ENCODE measurements around the gene KDM4B. TPM values are rescaled to one million over a fixed set of nuclear protein-coding genes. Genes with fewer than 3 reads are reported as not detected.

KDM4B gene
- total and polyA plus RNA-seq, 2 donors (not counting 1 experiment from before 2014, with no cell fraction given): 75.5 to 205 TPM

DNA sequence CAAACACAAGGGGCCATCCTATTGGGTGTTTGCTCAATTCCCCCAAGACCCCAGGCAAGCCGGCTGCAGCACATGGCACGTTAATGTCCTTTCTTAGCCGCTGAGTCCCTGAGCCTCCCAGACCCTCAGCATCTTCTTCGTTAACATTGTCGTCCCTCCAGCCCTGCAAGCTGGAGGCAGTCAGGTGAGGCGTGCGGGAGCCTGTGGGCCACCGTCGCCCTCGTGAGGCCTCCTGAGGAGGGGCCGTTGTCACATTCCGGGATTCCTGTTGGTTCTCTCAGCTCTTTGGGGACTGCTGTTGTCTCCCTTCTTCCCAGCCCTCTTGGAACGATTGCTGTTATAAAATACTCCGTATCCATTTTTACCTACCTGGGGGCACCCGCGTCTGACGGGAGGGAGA lies 140.6 kb downstream of the KDM4B start:
- H2AFZ ChIP-seq (ENCODE audit: insufficient read depth, low read depth, low read length, poor library complexity, severe bottlenecking): no peak overlapping the region
- no peaks in the 10 kb centered on the region for H3K79me2 ChIP-seq (ENCODE audit: control insufficient read depth, insufficient read depth, low read length)
- DNase-seq (no peak), ATAC-seq (ENCODE audit: low read depth) (no peak)
- Mint-ChIP-seq H3K27me3 (no peaks in the 10 kb centered on the region), H3K27ac (no peak overlapping the region), H3K4me3 (no peak overlapping the region), H3K9me3 (ENCODE audit: insufficient read depth) (no peaks in the 10 kb centered on the region), H3K4me1 (no peaks in the 10 kb centered on the region)
- no peak overlapping the region for H3K9ac ChIP-seq (ENCODE audit: low read length)
- ChIA-PET CTCF (no interaction called here), POLR2A (no interaction called here)
- no peak overlapping the region for H3K4me2 ChIP-seq (replicated peaks; ENCODE audit: low read depth, low read length, poor library complexity, severe bottlenecking)
- 98% methylated on average over 17 of the region's 17 CpGs for WGBS (ENCODE audit: insufficient coverage)
- intact Hi-C loops (cut with micrococcal nuclease): no loop called here
- peaks cover 0 to 20% of the 10 kb centered on the region in 2 experiments for H3K36me3 ChIP-seq (replicated peaks in 1 of 2; ENCODE audit: control extremely low read depth in 1 of 2, control insufficient read depth in 1 of 2, extremely low read depth in 1 of 2, insufficient read depth in 2 of 2, low read length in 1 of 2)
- H3K9me3 ChIP-seq (ENCODE audit: control extremely low read depth in 1 of 3, control insufficient read depth in 2 of 3, insufficient read depth in 1 of 3, low read length in 2 of 3): no peaks in the 10 kb centered on the region
- no peaks in the 10 kb centered on the region for H3K27me3 ChIP-seq (replicated peaks in 1 of 4; ENCODE audit: control extremely low read depth in 1 of 4, control insufficient read depth in 3 of 4, insufficient read depth in 4 of 4, low read length in 3 of 4)
- H4K20me1 ChIP-seq (ENCODE audit: control insufficient read depth, insufficient read depth, low read length, poor library complexity, severe bottlenecking): no peaks in the 10 kb centered on the region
- H3K4me3 ChIP-seq (ENCODE audit: control extremely low read depth in 1 of 5, extremely low read depth in 1 of 5, insufficient read depth in 1 of 5, low read depth in 2 of 5, low read length in 4 of 5): no peak overlapping the region
- TF ChIP-seq, protein P1, sequence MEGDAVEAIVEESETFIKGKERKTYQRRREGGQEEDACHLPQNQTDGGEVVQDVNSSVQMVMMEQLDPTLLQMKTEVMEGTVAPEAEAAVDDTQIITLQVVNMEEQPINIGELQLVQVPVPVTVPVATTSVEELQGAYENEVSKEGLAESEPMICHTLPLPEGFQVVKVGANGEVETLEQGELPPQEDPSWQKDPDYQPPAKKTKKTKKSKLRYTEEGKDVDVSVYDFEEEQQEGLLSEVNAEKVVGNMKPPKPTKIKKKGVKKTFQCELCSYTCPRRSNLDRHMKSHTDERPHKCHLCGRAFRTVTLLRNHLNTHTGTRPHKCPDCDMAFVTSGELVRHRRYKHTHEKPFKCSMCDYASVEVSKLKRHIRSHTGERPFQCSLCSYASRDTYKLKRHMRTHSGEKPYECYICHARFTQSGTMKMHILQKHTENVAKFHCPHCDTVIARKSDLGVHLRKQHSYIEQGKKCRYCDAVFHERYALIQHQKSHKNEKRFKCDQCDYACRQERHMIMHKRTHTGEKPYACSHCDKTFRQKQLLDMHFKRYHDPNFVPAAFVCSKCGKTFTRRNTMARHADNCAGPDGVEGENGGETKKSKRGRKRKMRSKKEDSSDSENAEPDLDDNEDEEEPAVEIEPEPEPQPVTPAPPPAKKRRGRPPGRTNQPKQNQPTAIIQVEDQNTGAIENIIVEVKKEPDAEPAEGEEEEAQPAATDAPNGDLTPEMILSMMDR (IDR thresholded peaks at IDR 0.05): no peak
- no peak overlapping the region for H3K27ac ChIP-seq (ENCODE audit: low read length in 2 of 2)
- H3K4me1 ChIP-seq (ENCODE audit: control insufficient read depth in 2 of 2, insufficient read depth in 2 of 2, low read length in 2 of 2): no peaks in the 10 kb centered on the region

DNA sequence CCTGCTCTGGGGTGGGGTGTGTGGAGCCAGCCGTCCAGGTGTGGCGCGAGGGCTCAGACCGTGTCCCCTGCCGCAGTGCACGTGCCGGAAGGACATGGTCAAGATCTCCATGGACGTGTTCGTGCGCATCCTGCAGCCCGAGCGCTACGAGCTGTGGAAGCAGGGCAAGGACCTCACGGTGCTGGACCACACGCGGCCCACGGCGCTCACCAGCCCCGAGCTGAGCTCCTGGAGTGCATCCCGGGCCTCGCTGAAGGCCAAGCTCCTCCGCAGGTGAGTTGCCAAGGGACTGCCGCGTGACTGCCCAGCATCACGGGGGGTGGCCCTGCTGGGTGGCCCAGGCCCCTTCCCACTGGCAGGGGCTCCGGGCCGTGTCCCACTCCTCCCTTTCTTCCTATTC lies 141.6 kb downstream of the KDM4B start:
- ATAC-seq (ENCODE audit: low read depth): no peak
- H3K27ac Mint-ChIP-seq: no peak overlapping the region
- intact Hi-C loops (cut with micrococcal nuclease): no loop called here
- no peak overlapping the region for H3K9ac ChIP-seq (ENCODE audit: low read length)
- no peaks in the 10 kb centered on the region for H3K79me2 ChIP-seq (ENCODE audit: control insufficient read depth, insufficient read depth, low read length)
- H3K4me1 ChIP-seq (ENCODE audit: control insufficient read depth in 2 of 2, insufficient read depth in 2 of 2, low read length in 2 of 2): no peaks in the 10 kb centered on the region
- H3K27me3 ChIP-seq (replicated peaks in 1 of 4; ENCODE audit: control extremely low read depth in 1 of 4, control insufficient read depth in 3 of 4, insufficient read depth in 4 of 4, low read length in 3 of 4): no peaks in the 10 kb centered on the region
- H3K4me1 Mint-ChIP-seq: no peaks in the 10 kb centered on the region
- 98% methylated on average over 27 of the region's 27 CpGs for WGBS (ENCODE audit: insufficient coverage)
- no peak for DNase-seq
- H4K20me1 ChIP-seq (ENCODE audit: control insufficient read depth, insufficient read depth, low read length, poor library complexity, severe bottlenecking): no peaks in the 10 kb centered on the region
- H3K27me3 Mint-ChIP-seq: no peaks in the 10 kb centered on the region
- no peak overlapping the region for H3K4me2 ChIP-seq (replicated peaks; ENCODE audit: low read depth, low read length, poor library complexity, severe bottlenecking)
- H3K27ac ChIP-seq (ENCODE audit: low read length in 2 of 2): no peak overlapping the region
- H3K36me3 ChIP-seq (replicated peaks in 1 of 2; ENCODE audit: control extremely low read depth in 1 of 2, control insufficient read depth in 1 of 2, extremely low read depth in 1 of 2, insufficient read depth in 2 of 2, low read length in 1 of 2): peaks cover 0 to 22% of the 10 kb centered on the region in 2 experiments
- ChIA-PET POLR2A (no interaction called here), CTCF (no interaction called here)
- no peak overlapping the region for H2AFZ ChIP-seq (ENCODE audit: insufficient read depth, low read depth, low read length, poor library complexity, severe bottlenecking)
- peaks cover 0 to 2% (median 0%) of the 10 kb centered on the region in 3 donors for H3K9me3 ChIP-seq (ENCODE audit: control extremely low read depth in 1 of 3, control insufficient read depth in 2 of 3, insufficient read depth in 1 of 3, low read length in 2 of 3)
- H3K9me3 Mint-ChIP-seq (ENCODE audit: insufficient read depth): no peaks in the 10 kb centered on the region
- no peak overlapping the region for H3K4me3 Mint-ChIP-seq
- no peak overlapping the region for H3K4me3 ChIP-seq (ENCODE audit: control extremely low read depth in 1 of 5, extremely low read depth in 1 of 5, insufficient read depth in 1 of 5, low read depth in 2 of 5, low read length in 4 of 5)
- no peak for TF ChIP-seq EZH2 (IDR thresholded peaks at IDR 0.05; ENCODE audit: borderline replicate concordance, insufficient read depth, low read depth, low read length, poor library complexity, severe bottlenecking)
- TF ChIP-seq, protein P1 (IDR thresholded peaks at IDR 0.05): no peak

Measured in B cell (primary cell).